GM18868 (cell line): Measurements from ENCODE around the gene TRAPPC1.
A peak's percentile ranks its signal among the peaks of the same experiment; 100 is the strongest.

ENCODE experiments used
- ATAC-seq: cut with Tn5 transposase; IDR thresholded peaks from one replicate; pipeline ENCODE4 v1.9.1; 2021; ENCODE audit warnings: mild to moderate bottlenecking, moderate library complexity; ENCODE audit not compliant: unreplicated experiment

The TRAPPC1 gene

DNA sequence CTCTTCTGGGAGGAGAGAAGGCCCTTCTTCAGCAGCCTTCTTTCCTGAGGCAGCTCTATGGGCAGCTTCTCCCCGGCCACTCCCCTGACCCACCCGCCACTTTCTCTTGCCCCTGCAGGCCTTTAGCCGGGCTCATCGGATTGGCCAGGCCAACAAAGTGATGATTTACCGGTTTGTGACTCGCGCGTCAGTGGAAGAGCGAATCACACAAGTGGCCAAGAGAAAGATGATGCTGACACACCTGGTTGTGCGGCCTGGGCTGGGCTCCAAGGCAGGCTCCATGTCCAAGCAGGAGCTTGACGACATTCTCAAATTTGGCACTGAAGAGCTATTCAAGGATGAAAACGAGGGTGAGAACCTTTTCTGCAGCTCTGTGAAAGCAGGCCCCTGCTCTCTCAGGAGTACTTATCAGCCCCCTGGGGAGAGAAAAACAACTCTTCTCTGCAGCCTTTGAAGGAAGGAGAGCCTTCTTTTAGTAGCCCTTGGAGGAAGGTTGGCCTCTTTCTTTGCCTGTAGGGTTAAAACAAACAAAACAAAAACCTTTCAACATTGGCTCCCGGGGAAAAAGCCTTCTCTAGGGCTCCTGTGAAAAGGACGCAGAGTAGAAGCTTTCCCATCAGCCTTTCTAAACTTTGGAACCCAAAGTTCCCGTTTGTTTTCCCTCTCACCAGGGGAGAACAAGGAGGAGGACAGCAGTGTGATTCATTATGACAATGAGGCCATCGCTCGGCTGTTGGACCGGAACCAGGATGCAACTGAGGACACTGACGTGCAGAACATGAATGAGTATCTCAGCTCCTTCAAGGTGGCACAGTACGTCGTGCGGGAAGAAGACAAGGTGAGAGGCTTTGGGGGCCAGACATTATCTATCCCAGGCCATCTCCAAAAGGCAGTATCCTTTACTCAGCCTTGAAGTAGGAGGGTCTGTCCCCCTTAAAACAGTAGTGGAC lies 28.3 kb downstream of the TRAPPC1 start:
- no peak for ATAC-seq

- no peak for ATAC-seq
These were observed 34.0 kb downstream of the TRAPPC1 start for GRCh38 chr17:7897773-7898172.

GRCh38 chr17:7897090-7897489 lies 34.7 kb downstream of the TRAPPC1 start:
- no peak for ATAC-seq

DNA sequence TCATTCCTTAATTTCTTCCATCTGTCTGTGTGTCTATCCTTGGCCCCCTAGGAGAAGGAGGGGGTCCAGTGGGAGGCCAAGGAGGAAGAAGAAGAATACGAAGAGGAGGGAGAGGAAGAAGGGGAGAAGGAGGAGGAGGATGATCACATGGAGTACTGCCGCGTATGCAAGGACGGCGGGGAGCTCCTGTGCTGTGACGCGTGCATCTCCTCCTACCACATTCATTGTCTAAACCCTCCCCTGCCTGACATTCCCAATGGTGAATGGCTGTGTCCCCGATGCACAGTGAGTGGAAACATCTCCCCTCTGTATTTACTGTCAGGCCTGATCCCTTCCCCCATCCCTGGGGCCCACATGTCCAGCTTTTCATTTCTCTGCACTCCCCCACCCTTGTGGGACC lies 36.9 kb downstream of the TRAPPC1 start:
- no peak for ATAC-seq

- ATAC-seq = no peak
These were observed 37.5 kb downstream of the TRAPPC1 start for GRCh38 chr17:7894226-7894625.

GRCh38 chr17:7893187-7893880 lies 38.4 kb downstream of the TRAPPC1 start:
- no peak for ATAC-seq

- ATAC-seq = no peak
These were observed 42.4 kb downstream of the TRAPPC1 start for GRCh38 chr17:7889166-7889955.

DNA sequence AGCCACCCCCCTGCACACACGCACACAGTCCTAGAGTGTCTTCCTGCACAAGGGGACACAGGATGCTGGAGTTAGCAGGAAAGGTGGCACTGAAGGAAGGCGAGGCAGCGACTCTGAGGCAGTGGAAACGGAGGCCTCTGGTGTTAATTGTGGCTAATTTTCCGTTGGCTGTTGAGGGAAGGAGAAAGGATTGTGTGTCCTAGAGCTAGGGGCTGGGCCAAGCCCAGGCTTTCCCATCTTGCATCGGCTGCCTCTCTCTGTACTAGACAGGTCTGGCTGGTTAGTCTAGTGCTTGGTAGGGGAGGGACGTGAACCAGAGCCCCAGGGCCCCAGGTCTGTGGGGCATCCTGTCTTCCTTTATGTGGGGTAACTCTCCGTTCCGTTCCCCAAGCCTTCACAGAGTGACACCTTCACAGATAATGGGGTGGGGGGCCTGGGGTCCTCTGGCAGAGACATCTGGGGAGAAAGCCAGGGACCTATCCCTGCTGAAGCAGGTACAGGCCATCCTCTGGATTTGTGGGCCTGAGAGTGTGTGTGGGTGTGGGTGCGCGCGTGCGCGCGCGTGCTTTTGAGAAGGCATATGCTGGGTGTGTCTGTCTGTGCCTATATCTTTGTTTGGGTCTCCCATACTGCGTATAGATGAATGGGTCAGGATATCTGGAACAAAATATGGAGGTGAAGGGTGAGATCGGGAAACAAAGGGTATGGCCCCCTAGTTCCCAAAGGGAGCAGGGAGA lies 43.4 kb downstream of the TRAPPC1 start, which contains the start of gene CHD3:
CHD3 (plus strand) TSS at position 606 of the 737 bp plus-strand sequence. CDS start 212 bp downstream, outside the sequence.
- no peak for ATAC-seq

DNA sequence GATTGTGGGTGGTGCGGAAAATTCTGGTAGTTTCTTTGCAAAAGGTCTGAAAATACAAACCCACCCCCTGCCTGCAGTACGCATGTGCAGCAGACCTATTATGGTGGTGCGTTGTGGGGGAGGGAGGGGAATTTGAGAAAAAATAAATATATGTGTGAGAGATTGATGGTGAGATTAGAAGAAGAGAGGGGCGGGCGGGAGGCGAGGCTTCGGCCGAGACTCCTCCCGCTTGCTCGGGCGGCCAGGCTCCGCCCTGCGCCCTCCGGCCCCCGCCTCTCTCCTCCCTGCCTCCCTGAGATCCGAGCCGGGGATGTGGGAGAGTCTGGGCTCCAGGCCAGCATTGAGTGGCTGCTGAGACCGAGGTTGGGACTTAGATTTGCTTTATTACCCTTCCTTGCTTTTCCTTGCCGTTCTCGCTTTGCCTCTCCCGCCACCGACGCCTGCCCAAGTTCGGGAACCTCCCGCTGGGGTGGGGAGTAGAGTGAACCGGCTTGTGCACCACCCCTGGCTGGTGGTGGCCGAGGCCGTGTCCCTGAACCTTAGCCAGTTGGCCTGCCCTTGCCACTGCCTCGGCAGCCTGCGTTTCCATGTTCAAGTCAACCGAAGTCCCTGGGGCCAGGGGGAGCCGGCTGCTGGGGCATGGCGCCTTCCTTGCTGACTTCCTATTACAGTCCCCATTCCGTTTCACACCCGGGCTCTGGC lies 44.1 kb downstream of the TRAPPC1 start:
- peak; percentile 60 for ATAC-seq

GRCh38 chr17:7887038-7887481 lies 44.7 kb downstream of the TRAPPC1 start:
- no peak for ATAC-seq

GRCh38 chr17:7886227-7887037 lies 45.3 kb downstream of the TRAPPC1 start:
- ATAC-seq = no peak

GRCh38 chr17:7885367-7886226 lies 46.1 kb downstream of the TRAPPC1 start:
- ATAC-seq = no peak

DNA sequence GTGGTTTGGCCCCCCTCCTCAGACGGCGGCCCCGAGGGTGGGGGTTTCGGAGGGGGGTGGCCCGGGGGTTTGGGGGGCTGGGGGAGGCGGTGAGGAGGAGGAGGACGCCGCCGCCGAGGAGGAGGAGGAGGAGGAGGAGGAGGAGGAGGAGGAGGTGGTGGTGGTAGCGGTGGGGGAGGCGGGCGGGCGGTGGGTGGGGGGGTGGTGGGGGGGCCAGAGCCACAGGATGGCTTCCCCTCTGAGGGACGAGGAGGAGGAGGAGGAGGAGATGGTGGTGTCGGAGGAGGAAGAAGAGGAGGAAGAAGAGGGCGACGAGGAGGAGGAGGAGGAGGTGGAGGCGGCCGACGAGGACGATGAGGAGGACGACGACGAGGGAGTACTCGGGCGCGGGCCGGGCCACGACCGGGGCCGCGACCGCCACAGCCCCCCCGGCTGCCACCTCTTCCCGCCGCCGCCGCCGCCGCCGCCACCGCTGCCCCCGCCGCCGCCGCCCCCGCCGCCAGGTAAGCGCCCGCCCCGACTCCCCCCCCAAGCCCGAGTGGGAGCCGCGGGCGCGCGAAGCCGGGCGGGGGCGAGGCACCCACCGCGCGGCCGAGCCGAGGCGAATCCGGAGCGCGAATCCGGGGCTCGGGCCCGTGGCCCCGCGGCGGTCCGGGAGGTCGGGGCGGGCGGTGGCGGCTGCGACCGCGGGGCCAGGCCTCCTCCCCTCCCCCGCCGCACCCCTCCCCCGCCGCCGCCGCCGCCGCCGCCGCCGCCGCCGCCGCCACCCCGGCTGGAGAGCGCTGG lies 47.0 kb downstream of the TRAPPC1 start:
- no peak for ATAC-seq

- ATAC-seq = no peak
These were observed 47.9 kb downstream of the TRAPPC1 start for GRCh38 chr17:7883781-7884386.

DNA sequence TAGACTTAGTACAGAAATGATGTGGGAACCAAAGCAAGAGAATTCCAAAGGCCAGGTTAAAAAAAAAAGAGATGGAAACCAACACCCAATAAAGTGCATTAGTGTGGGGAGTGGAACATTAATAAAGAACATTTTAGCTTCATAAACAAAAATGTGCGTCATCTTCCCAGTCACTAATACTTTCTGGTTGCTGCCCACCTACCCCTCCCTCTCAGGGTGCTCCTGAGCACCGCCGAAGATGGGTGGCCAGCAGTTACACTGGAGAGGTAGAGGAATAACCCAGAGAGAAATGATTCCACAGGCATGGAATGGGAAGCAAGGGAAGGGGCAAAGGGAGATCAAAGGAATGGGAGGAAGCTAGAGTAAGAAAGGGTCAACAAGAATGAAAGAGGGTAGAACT lies 49.1 kb downstream of the TRAPPC1 start:
- ATAC-seq = no peak

DNA sequence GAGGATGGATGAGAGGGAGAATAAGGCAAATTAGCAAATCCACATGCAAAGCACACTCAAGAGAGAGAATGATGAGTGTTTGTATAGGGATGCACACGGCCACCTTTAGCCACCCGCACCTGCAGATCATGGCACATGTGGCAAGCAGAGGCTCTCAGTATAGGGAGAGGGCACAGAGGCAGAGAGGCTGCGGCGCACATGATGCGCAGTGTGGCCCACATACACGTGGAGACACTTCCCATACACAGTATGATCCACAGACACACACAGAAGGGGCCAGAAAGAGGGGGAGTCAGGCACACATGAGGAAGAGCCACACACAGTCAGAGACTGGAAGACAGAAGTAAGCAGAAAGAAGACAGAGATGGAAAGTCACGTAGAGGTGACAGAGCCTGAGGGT lies 49.7 kb downstream of the TRAPPC1 start:
- ATAC-seq = no peak
